ENCODE measurements around the gene ATG4A. TPM values are rescaled to one million over a fixed set of nuclear protein-coding genes. Genes with fewer than 3 reads are reported as not detected.

ATG4A gene
- total RNA-seq, 1 donor from 2014 or later = 17.4 TPM

DNA sequence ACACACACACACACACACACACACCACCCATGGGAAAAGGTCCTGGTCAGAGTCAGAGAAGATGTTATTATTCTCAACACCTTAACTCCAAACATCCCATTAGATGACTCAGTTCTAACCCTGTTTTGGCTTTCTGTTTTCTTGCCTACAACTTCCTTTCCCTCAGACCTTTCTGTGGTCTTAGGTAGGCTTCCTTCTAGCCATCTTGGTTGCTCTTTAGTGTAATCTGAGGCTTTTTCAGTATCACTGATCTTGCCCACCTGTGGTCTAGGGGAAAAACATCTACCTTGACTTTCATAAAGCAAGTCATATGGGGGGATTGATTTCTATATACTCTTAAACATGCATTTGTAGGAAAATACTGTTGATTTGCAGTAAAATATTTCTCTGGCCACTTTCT lies 56.9 kb downstream of the ATG4A start:
- TF ChIP-seq, protein P1, sequence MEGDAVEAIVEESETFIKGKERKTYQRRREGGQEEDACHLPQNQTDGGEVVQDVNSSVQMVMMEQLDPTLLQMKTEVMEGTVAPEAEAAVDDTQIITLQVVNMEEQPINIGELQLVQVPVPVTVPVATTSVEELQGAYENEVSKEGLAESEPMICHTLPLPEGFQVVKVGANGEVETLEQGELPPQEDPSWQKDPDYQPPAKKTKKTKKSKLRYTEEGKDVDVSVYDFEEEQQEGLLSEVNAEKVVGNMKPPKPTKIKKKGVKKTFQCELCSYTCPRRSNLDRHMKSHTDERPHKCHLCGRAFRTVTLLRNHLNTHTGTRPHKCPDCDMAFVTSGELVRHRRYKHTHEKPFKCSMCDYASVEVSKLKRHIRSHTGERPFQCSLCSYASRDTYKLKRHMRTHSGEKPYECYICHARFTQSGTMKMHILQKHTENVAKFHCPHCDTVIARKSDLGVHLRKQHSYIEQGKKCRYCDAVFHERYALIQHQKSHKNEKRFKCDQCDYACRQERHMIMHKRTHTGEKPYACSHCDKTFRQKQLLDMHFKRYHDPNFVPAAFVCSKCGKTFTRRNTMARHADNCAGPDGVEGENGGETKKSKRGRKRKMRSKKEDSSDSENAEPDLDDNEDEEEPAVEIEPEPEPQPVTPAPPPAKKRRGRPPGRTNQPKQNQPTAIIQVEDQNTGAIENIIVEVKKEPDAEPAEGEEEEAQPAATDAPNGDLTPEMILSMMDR (IDR thresholded peaks at IDR 0.05) = no peak
- intact Hi-C loops (cut with DNase I) = no loop called here
- Histone ChIP-seq H3K27ac (no peak overlapping the region), H3K9me3 (no peaks in the 10 kb centered on the region), H3K4me1 (no peaks in the 10 kb centered on the region), H3K4me3 (no peak overlapping the region), H3K36me3 (peaks cover 34% of the 10 kb centered on the region), H3K27me3 (ENCODE audit: low read depth) (no peaks in the 10 kb centered on the region)
- no peak for ATAC-seq
- DNase-seq = no peak

DNA sequence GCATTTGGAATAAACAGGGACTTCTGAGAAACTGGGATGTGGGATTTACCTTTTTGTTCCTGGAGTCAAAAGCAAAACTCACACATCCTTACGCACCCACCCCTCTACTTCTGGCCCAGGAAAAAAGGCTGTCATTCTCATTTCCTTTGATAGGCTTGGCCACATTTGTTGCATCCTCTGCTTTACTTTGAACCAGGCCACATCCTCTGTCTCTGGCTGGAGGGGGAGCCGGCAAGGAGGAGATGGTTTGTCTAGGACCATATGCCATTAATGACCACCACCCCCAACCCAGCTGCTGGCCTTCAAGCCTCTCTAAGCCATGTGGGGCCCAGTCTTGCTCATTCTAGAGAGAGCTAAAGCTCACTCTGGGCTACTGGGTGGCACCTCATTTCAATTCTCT lies 64.5 kb downstream of the ATG4A start:
- no peak for ATAC-seq
- no peaks in the 10 kb centered on the region for H3K27me3 ChIP-seq (ENCODE audit: low read depth)

DNA sequence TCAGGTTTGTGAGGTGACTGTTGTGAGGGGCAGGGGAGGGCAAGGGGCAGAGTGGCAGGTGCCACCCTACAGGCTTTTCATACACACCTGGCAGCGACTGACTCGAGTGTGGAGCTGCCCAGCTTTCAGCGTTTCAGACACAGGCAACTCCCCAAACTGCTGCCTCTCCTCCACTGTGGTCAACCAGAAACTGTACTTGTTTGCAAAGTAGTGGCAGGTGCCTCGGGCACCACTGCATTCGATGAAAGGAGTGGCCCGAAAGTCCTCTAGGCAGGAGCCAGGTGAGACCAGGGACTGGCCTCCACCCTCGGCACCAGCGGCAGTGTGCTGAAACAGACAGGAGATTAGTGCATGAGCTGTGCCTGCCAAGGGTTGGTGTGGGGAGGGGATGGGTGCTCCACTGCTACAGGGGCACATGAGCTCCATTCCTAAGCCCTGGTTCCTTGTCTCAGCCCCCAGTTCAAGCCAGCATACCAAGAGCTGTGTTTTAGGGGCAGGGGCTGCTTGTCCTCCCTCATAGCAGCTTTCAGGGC lies 65.4 kb downstream of the ATG4A start:
- Histone ChIP-seq H3K36me3 (peaks cover 12% of the 10 kb centered on the region), H3K4me3 (no peak overlapping the region), H3K9me3 (no peaks in the 10 kb centered on the region), H3K27me3 (ENCODE audit: low read depth) (no peaks in the 10 kb centered on the region), H3K4me1 (no peaks in the 10 kb centered on the region), H3K27ac (no peak overlapping the region)
- ATAC-seq = no peak
- DNase-seq = no peak
- intact Hi-C loops (cut with DNase I) = no loop called here
- TF ChIP-seq, protein P1 (IDR thresholded peaks at IDR 0.05) = no peak

More for the DNA sequence above, 64.5 kb downstream of the ATG4A start:
- H3K27ac ChIP-seq = no peak overlapping the region
- intact Hi-C loops (cut with DNase I) = no loop called here
- no peaks in the 10 kb centered on the region for H3K9me3 ChIP-seq
- TF ChIP-seq, protein P1 (IDR thresholded peaks at IDR 0.05) = no peak
- peaks cover 14% of the 10 kb centered on the region for H3K36me3 ChIP-seq
- no peaks in the 10 kb centered on the region for H3K4me1 ChIP-seq
- H3K4me3 ChIP-seq = no peak overlapping the region
- no peak for DNase-seq

DNA sequence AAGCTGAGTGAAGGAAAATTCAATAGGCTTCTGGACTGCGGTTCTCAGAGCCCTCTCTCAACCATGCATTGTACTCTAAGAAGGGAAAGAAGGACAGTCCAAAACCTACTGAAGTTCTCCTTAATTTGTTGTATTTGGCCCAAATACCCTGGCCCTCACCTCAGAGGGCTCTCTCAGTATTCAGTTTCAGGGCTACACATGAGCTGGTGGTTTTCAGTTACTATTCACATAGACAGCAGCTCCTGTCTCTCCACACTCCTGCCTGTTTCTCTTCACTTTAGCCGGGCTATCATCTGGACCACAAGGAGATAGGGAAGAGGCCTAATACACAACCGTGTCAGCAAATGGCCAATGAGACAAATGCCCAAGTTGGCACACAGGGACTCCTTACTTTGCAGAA lies 66.0 kb downstream of the ATG4A start:
- H3K27me3 ChIP-seq (ENCODE audit: low read depth) = no peaks in the 10 kb centered on the region
- TF ChIP-seq, protein P1 (IDR thresholded peaks at IDR 0.05) = no peak
- H3K4me3 ChIP-seq = no peak overlapping the region
- H3K9me3 ChIP-seq = no peaks in the 10 kb centered on the region
- no peak for ATAC-seq
- no peaks in the 10 kb centered on the region for H3K4me1 ChIP-seq
- DNase-seq = no peak
- peaks cover 12% of the 10 kb centered on the region for H3K36me3 ChIP-seq
- no peak overlapping the region for H3K27ac ChIP-seq
- intact Hi-C loops (cut with DNase I) = no loop called here

DNA sequence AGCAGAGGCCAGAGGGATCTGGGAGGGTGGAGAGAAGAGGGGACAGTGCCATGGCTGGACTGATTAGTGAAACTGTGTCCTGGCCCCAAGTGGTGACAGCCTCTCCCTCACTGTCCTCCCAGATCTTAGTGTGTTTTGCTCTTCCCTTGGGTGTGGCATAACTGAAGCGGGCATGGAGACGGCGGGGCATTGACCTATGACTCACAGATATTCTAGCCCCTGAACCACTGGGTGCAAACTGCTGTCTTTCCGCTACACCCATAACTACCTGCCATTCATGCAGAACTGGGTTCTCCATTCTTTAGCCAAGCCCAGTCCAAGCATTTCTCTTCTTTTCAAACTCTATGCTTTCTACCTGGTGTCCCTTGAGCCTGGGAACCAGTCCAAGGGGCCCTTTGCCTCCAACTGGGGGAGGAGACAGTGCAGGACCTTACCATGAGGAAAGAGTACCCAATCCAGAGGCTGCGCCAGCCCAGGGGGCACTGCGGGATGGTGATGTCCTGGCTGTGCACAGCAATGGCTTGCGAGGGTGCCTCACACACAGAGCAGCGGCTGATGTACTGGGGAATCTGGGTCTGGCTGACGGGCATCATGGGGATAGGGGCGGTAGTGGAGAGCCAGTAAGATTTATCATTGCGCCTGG lies 67.6 kb downstream of the ATG4A start:
- H3K27ac ChIP-seq = no peak overlapping the region
- no peaks in the 10 kb centered on the region for H3K27me3 ChIP-seq (ENCODE audit: low read depth)
- no peak for DNase-seq
- no peak overlapping the region for H3K4me3 ChIP-seq
- no peaks in the 10 kb centered on the region for H3K9me3 ChIP-seq
- H3K36me3 ChIP-seq = peaks cover 3% of the 10 kb centered on the region
- TF ChIP-seq, protein P1 (IDR thresholded peaks at IDR 0.05) = no peak
- ATAC-seq = no peak
- no peaks in the 10 kb centered on the region for H3K4me1 ChIP-seq
- intact Hi-C loops (cut with DNase I) = no loop called here
